Liver (tissue), 9 donors: ENCODE measurements around the gene WDR45. TPM values are rescaled to one million over a fixed set of nuclear protein-coding genes. Genes with fewer than 3 reads are reported as not detected.

ENCODE experiments used
- DNase-seq: peaks from one replicate; pipeline ENCODE4 v3.0.0-alpha.2; 2017; ENCODE audit warnings: low spot score
- H3K27ac ChIP-seq, 2 donors: one replicate each; pipeline ENCODE4 v1.7.0; 2013; ENCODE audit warnings: inconsistent platforms in 2 of 2, low read length in 2 of 2, control low read depth in 1 of 2, low read depth in 1 of 2, mild to moderate bottlenecking in 1 of 2
- H3K27me3 ChIP-seq, 4 donors: one replicate each; pipeline versions ENCODE4 v1.6.1 to v1.7.0; 2013; ENCODE audit warnings: low read length in 3 of 4, inconsistent platforms in 1 of 4, mild to moderate bottlenecking in 1 of 4, moderate library complexity in 1 of 4; ENCODE audit not compliant: control insufficient read depth in 4 of 4, insufficient read depth in 4 of 4
- H3K36me3 ChIP-seq, 4 donors: one replicate each; pipeline versions ENCODE4 v1.6.1 to v1.7.0; 2013; ENCODE audit warnings: low read length in 3 of 4, mild to moderate bottlenecking in 3 of 4, low read depth in 1 of 4, moderate library complexity in 1 of 4; ENCODE audit not compliant: control insufficient read depth in 4 of 4, insufficient read depth in 3 of 4
- H3K4me1 ChIP-seq, 4 donors: one replicate each; pipeline versions ENCODE4 v1.6.1 to v1.7.0; 2013; ENCODE audit warnings: low read length in 3 of 4, mild to moderate bottlenecking in 3 of 4, moderate library complexity in 1 of 4; ENCODE audit not compliant: control insufficient read depth in 4 of 4, insufficient read depth in 4 of 4
- H3K4me3 ChIP-seq, 3 donors: one replicate each; pipeline versions ENCODE4 v1.6.1 to v1.7.0; 2013; ENCODE audit warnings: low read length in 3 of 3, control low read depth in 1 of 3, low read depth in 1 of 3, mild to moderate bottlenecking in 1 of 3
- H3K9ac ChIP-seq, 2 donors: one replicate each; pipeline ENCODE4 v1.7.0; 2013; ENCODE audit warnings: low read length in 2 of 2, mild to moderate bottlenecking in 2 of 2, moderate library complexity in 2 of 2, control low read depth in 1 of 2, low read depth in 1 of 2
- H3K9me3 ChIP-seq, 4 donors: one replicate each; pipeline versions ENCODE4 v1.6.1 to v1.7.0; 2013; ENCODE audit warnings: low read length in 3 of 4; ENCODE audit not compliant: control insufficient read depth in 4 of 4
- EGR1 ChIP-seq, 2 donors: IDR thresholded peaks; 2 replicates each; pipeline ENCODE4 v1.6.1; 2016 to 2018; ENCODE audit warnings: antibody characterized with exemption in 2 of 2, low read depth in 2 of 2
- HNF4A ChIP-seq, 2 donors: conservative IDR thresholded peaks; 2 replicates each; pipeline ENCODE4 v1.6.1; 2016; ENCODE audit warnings: antibody characterized with exemption in 2 of 2, mild to moderate bottlenecking in 2 of 2
- HNF4G ChIP-seq: IDR thresholded peaks from 2 replicates; pipeline ENCODE4 v1.6.1; 2016; ENCODE audit warnings: antibody characterized with exemption
- JUND ChIP-seq, 2 donors: IDR thresholded peaks; 2 replicates each; pipeline ENCODE4 v1.6.1; 2016; ENCODE audit warnings: antibody characterized with exemption in 2 of 2
- RAD21 ChIP-seq, 2 donors: IDR thresholded peaks; 2 replicates each; pipeline ENCODE4 v1.6.1; 2016; ENCODE audit warnings: antibody characterized with exemption in 2 of 2, mild to moderate bottlenecking in 2 of 2
- RXRA ChIP-seq, 2 donors: IDR thresholded peaks; 2 replicates each; pipeline ENCODE4 v1.6.1; 2017 to 2018; ENCODE audit warnings: antibody characterized with exemption in 2 of 2, mild to moderate bottlenecking in 1 of 2
- SP1 ChIP-seq: IDR thresholded peaks from 2 replicates; pipeline ENCODE4 v1.6.1; 2018; ENCODE audit warnings: antibody characterized with exemption, mild to moderate bottlenecking
- TAF1 ChIP-seq: conservative IDR thresholded peaks from 2 replicates; pipeline ENCODE4 v1.6.1; 2016; ENCODE audit warnings: antibody characterized with exemption, mild to moderate bottlenecking
- YY1 ChIP-seq: IDR thresholded peaks from 2 replicates; pipeline ENCODE4 v1.6.1; 2016; ENCODE audit warnings: antibody characterized with exemption, mild to moderate bottlenecking
- WGBS: extraction: QIAGEN DNeasy Blood & Tissue Kit; methylation state at CpG from one replicate; pipeline ENCODE4 v1.1.7; 2013; 5-methylcytosine and 5-hydroxymethylcytosine counted together
- polyA plus RNA-seq, 2 donors: library from polyadenylated mRNA; stranded (reverse) in 1 of 2; unstranded in 1 of 2; fragments of 200-250 nt in 1 of 2; fragments of >200 nt in 1 of 2; fragmentation: Nextera tagmentation in 1 of 2; extraction: Ambion mirVana in 1 of 2; gene quantifications; one replicate each; pipeline versions ENCODE4 v1.2.1 to v1.2.3, GENCODE V29; 2013 to 2015
- total RNA-seq, 2 donors: library from RNA; depleted of rRNA; stranded (reverse); fragments of >200 nt; gene quantifications; one replicate each; pipeline ENCODE4 v1.2.3, GENCODE V29; 2014
- TF ChIP-seq, protein P1 (sequence below): IDR thresholded peaks from 2 replicates; pipeline ENCODE4 v1.6.1; 2016; ENCODE audit warnings: antibody characterized with exemption
- TF ChIP-seq, protein P2 (sequence below): IDR thresholded peaks from 2 replicates; pipeline ENCODE4 v1.6.1; 2016; ENCODE audit warnings: antibody characterized with exemption
- TF ChIP-seq, protein P3 (sequence below): IDR thresholded peaks from 2 replicates; pipeline ENCODE4 v1.6.1; 2016; ENCODE audit warnings: antibody characterized with exemption
- donor health status: healthy.
- donor health status: healthy.
- donor health status: healthy.
- donor health status: healthy.
- donor health status: healthy.

WDR45 gene
- total and polyA plus RNA-seq, 4 donors = 28.0 to 60.7 (median 49.6) TPM

DNA sequence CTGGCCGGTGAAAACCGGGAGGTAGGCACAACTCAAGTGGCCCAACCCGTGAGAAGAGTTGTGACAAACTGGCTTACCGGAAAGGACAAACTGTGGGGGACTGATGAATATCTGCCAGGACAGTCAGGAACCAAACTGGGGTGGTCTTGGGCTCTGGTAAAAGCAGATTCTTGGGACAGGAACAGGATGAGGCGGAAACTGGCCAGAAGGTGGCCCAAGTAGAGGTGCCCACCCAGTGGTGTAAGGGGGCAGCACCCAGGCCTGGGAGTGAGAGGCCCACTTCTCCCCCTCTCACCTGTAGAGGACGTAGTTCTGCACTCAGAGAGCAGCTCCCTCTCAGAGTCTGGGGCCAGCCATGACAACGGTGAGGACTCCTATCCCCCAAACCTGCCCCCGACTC lies 15.0 kb downstream of the WDR45 start (continued):
- TF ChIP-seq, protein P1, sequence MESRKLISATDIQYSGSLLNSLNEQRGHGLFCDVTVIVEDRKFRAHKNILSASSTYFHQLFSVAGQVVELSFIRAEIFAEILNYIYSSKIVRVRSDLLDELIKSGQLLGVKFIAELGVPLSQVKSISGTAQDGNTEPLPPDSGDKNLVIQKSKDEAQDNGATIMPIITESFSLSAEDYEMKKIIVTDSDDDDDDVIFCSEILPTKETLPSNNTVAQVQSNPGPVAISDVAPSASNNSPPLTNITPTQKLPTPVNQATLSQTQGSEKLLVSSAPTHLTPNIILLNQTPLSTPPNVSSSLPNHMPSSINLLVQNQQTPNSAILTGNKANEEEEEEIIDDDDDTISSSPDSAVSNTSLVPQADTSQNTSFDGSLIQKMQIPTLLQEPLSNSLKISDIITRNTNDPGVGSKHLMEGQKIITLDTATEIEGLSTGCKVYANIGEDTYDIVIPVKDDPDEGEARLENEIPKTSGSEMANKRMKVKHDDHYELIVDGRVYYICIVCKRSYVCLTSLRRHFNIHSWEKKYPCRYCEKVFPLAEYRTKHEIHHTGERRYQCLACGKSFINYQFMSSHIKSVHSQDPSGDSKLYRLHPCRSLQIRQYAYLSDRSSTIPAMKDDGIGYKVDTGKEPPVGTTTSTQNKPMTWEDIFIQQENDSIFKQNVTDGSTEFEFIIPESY = no peak
- TF ChIP-seq SP1 (no peak), HNF4A (conservative IDR thresholded peaks at IDR 0.05) (no peak), TAF1 (no peak)

DNA sequence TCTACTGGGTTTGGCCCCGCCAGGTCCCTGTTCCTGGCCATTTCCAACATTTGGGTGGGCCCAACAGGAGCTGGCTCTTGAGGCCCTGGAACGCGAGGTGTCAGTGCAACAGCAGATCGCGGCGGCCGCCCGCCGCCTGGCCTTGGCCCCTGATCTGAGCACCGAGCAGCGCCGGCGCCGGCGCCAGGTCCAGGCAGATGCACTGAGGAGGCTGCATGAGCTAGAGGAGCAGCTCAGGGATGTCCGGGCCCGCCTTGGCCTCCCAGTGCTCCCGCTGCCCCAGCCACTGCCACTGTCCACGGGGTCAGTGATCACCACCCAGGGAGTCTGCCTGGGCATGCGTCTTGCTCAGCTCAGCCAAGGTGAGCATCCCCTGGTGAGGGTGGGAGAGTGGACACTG lies 15.4 kb downstream of the WDR45 start:
- Histone ChIP-seq H3K9ac (no peak overlapping the region), H3K4me1 (peaks cover 0 to 7% (median 2%) of the 10 kb centered on the region in 4 donors), H3K36me3 (peaks cover 0 to 12% (median 2%) of the 10 kb centered on the region in 4 donors), H3K27ac (no peak overlapping the region), H3K4me3 (no peak overlapping the region), H3K9me3 (no peaks in the 10 kb centered on the region), H3K27me3 (peaks cover 0 to 2% (median 0%) of the 10 kb centered on the region in 4 donors)
- WGBS = 95% methylated on average over 20 of the region's 20 CpGs
- no peak for DNase-seq
- TF ChIP-seq YY1 (no peak), JUND (IDR thresholded peaks at IDR 0.05) (no peak), EGR1 (IDR thresholded peaks at IDR 0.05; ENCODE audit: low read depth in 2 of 2) (no peak), RAD21 (IDR thresholded peaks at IDR 0.05) (no peak), HNF4G (no peak), HNF4A (conservative IDR thresholded peaks at IDR 0.05) (no peak)
- TF ChIP-seq, protein P2, sequence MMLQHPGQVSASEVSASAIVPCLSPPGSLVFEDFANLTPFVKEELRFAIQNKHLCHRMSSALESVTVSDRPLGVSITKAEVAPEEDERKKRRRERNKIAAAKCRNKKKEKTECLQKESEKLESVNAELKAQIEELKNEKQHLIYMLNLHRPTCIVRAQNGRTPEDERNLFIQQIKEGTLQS = no peak

DNA sequence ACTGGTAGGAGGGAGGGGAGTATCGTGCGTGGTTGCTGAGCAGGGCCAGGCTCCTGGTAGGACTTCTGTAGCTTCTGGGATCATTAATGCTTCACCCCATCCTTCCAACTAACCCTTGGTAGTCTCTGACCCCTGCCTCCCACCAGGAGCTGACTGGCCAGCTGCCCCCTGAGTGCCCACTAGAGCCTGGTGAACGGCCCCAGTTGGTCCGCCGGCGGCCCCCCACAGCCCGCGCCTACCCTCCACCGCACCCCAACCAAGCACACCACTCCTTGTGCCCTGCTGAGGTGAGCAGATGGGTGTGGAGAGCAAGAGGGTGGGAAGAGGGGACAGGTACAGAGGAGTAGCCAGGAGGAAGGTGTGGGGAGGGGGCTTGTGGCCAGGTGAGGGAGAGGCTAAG lies 16.0 kb downstream of the WDR45 start:
- no peak for TF ChIP-seq RXRA (IDR thresholded peaks at IDR 0.05)
- no peak for TF ChIP-seq HNF4A (conservative IDR thresholded peaks at IDR 0.05)
- TF ChIP-seq, protein P3, sequence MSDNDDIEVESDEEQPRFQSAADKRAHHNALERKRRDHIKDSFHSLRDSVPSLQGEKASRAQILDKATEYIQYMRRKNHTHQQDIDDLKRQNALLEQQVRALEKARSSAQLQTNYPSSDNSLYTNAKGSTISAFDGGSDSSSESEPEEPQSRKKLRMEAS = no peak
- TF ChIP-seq, protein P2 = no peak
- TF ChIP-seq, protein P1 = no peak
- H3K36me3 ChIP-seq = peaks cover 0 to 9% (median 2%) of the 10 kb centered on the region in 4 donors
- no peak overlapping the region for H3K4me3 ChIP-seq
- no peak overlapping the region for H3K9ac ChIP-seq
- WGBS = 98% methylated on average over 9 of the region's 9 CpGs
- H3K4me1 ChIP-seq = peaks cover 0 to 7% (median 2%) of the 10 kb centered on the region in 4 donors
- H3K9me3 ChIP-seq = no peaks in the 10 kb centered on the region
- H3K27me3 ChIP-seq = peaks cover 0 to 3% (median 0%) of the 10 kb centered on the region in 4 donors
- no peak overlapping the region for H3K27ac ChIP-seq
- no peak for DNase-seq
